ENCODE data around the gene TLX3.

The TLX3 gene

DNA sequence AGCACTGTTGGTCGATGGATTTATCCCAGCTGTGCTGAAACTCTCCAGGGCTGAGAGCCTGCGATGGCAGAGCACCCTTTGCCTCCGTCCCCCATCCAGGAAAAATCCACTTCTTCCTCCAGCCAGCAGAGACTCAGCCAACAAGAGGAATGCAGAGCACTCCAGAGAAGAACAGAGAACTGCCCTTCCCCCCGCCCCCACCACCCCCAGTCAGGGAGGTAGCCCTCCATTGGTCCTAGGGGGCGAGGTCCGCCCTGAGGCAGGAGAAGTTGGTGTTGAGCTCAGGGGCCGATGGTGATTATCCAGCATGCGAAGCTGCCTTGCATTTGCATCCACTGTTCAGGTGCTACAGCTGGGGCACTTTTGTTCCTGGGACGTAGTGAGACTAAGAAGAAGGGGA lies 9.0 kb downstream of the TLX3 start:
- H3K27me3 ChIP-seq, result peaks cover 37% of the 10 kb centered on the region
- H3K9me3 ChIP-seq, result peaks cover 44% of the 10 kb centered on the region
- H4K20me1 ChIP-seq, result no peaks in the 10 kb centered on the region
- no peak for TF ChIP-seq Cebpa-rat (IDR thresholded peaks at IDR 0.05)
- H3K27ac ChIP-seq, result no peak overlapping the region
- no peak overlapping the region for H3K4me2 ChIP-seq
- H3K4me3 ChIP-seq, result no peak overlapping the region
- H3K36me3 ChIP-seq, result no peaks in the 10 kb centered on the region
- no peak overlapping the region for H3K9ac ChIP-seq
- H3K4me1 ChIP-seq, result no peaks in the 10 kb centered on the region

DNA sequence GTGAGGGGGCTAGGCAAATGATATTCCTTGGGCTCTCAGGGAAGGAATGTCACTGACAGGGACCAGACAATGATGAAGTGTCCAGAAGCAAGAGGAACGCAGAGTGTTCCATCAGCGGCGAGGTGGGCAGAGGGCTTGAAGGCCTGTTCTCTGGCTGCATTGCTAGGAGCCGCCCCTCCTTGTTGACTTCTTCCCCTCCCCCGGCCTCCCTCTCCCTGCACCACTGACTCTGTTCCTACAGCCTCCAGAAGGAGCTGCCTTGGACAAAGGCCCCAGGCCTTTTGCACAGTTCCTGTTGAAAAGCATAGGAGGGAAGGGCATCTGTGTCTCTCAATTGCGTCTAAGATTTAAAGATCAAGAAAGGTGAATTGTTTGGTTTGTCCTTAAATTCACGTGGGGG lies 12.4 kb downstream of the TLX3 start:
- Histone ChIP-seq H3K36me3 (no peaks in the 10 kb centered on the region), H3K27ac (no peak overlapping the region), H3K4me2 (no peak overlapping the region), H3K4me1 (no peaks in the 10 kb centered on the region), H3K4me3 (no peak overlapping the region), H3K9me3 (peaks cover 10% of the 10 kb centered on the region), H4K20me1 (no peaks in the 10 kb centered on the region), H3K27me3 (peaks cover 8% of the 10 kb centered on the region; the same call in 1 of the 2 replicates), H3K9ac (no peak overlapping the region)
- TF ChIP-seq Cebpa-rat (IDR thresholded peaks at IDR 0.05), result no peak

DNA sequence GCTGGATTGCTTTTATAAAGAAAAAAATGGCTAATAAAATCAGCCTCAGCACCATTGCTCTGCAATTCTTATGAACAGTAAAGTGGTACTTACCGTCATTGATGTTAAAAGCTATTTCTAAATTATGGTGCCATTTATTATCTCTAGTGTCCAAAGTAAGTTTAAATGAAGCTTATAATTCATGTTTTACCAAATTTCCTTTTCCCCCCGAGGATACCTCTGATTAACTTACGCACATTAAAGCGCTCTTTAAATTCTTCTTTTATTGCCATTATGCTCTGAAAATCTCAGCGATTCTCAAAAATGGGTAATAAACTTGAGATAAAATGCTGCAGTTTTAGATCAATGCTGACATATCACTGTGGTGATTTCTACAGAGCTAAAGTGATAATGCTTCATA lies 13.5 kb downstream of the TLX3 start:
- Histone ChIP-seq H3K36me3 (no peaks in the 10 kb centered on the region), H3K9me3 (no peaks in the 10 kb centered on the region), H3K27ac (no peak overlapping the region), H3K27me3 (peaks cover 3% of the 10 kb centered on the region; the same call in 1 of the 2 replicates), H4K20me1 (no peaks in the 10 kb centered on the region), H3K9ac (no peak overlapping the region), H3K4me1 (no peaks in the 10 kb centered on the region), H3K4me2 (no peak overlapping the region), H3K4me3 (no peak overlapping the region)
- TF ChIP-seq Cebpa-rat (IDR thresholded peaks at IDR 0.05), result no peak

DNA sequence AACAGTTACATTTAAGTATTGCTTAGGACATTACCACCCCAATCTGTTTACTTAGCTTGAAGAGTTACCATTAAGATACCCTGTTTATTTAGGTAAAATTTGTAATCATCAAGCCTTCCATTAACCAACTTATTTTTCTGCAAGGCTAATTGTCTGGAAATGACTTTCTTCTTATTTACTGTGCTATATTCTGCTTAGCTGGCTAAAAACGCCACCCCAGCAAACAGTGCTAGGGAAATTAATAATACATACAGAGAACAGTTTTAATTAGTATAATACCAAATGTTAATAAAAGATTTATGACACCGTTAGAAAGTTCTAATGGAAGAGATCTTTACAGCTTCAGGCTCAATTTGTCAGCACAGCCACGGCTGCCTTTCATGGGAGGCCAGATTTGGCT lies 14.0 kb downstream of the TLX3 start:
- H3K36me3 ChIP-seq, result no peaks in the 10 kb centered on the region
- H3K9me3 ChIP-seq, result no peaks in the 10 kb centered on the region
- H4K20me1 ChIP-seq, result no peaks in the 10 kb centered on the region
- no peaks in the 10 kb centered on the region for H3K27me3 ChIP-seq
- H3K4me2 ChIP-seq, result no peak overlapping the region
- no peak for TF ChIP-seq Cebpa-rat (IDR thresholded peaks at IDR 0.05)
- H3K4me3 ChIP-seq, result no peak overlapping the region
- no peak overlapping the region for H3K27ac ChIP-seq
- H3K4me1 ChIP-seq, result no peaks in the 10 kb centered on the region
- no peak overlapping the region for H3K9ac ChIP-seq

DNA sequence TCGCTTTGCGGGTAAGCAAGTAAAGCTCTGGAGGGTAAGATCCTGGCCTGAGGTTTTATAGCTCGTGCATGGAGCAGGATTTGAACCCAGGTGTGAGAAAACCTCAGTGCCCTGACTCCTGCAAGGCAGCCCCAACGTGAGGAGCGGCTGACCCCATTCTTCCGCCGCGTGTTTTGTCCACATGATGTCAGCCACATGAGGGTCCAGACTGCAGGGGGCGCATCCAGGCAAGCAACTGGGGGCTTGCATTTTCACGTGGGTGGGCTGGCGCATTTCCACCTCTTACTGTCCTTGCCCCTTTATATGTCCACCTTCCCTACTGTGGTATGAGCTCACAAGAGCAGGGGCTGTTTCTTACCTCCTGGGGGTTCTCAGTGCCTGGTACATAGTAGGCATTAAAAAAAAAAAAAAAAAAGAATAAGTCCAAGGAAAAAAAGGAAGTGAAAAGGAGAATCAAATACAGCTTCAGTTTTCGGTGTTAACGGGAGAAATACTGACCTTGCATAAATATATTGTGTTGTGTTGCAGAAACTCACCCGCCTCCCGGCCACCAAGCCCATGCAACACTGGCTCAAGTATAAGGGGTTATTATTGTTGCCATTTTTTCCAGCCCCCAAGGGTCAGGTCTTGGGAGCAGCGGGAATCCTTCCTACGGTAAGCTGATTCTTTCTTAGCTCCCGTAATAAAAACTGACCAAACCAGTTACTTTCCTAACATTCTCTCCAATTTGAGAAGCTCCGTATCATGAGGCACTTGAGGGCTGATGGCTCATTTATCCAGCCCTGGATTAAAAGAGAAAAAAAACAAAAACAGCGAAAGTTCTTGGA lies 15.0 kb downstream of the TLX3 start:
- Histone ChIP-seq H3K4me2 (no peak overlapping the region), H3K27ac (no peak overlapping the region), H3K27me3 (no peaks in the 10 kb centered on the region), H3K4me1 (no peaks in the 10 kb centered on the region), H3K36me3 (no peaks in the 10 kb centered on the region), H3K9ac (no peak overlapping the region), H3K9me3 (no peaks in the 10 kb centered on the region), H3K4me3 (no peak overlapping the region), H4K20me1 (no peaks in the 10 kb centered on the region)
- no peak for TF ChIP-seq Cebpa-rat (IDR thresholded peaks at IDR 0.05)

DNA sequence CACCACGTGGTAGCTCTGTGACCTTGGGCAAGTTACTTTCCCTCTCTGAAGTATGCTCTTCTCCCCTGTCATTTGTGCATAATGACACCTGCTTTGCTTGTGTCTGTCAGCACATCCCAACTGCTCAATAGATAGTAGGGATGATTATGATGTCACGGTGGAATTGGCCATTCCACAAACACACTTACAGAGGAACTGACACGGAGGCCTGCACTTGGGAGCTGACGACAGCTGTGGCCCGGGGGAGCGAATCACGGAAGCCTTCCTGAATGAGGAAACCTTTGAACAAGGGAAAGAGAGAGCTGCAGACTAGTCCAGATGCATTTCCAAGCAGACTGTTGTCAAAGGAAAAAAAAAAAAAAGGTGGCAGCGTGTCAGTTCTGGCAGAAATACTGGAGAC lies 21.0 kb downstream of the TLX3 start:
- TF ChIP-seq Cebpa-rat (IDR thresholded peaks at IDR 0.05), result no peak
- Histone ChIP-seq H3K27me3 (no peaks in the 10 kb centered on the region), H3K27ac (no peak overlapping the region)

DNA sequence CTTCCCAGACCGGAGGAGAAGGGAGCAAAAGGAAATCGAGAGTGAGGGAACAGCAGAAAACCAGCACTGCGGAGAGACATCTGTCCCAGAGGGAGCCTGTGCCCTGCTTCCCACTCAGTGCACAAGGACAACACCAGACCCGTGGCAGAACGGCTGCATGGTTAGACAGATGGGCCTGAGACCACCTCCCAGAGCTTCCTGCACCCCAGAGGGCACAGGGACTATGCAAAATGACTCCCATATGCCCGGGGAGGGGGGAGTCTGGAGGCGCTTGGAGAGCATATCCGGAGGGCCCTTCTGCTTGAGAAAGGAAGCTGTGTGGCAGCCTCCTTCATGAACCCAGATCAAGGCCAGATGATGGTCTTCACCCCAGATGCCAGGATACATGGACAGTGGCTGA lies 26.6 kb downstream of the TLX3 start:
- Histone ChIP-seq H3K4me2 (no peak overlapping the region), H3K9ac (no peak overlapping the region), H3K4me1 (no peaks in the 10 kb centered on the region), H4K20me1 (no peaks in the 10 kb centered on the region), H3K36me3 (no peaks in the 10 kb centered on the region), H3K9me3 (no peaks in the 10 kb centered on the region), H3K27ac (no peak overlapping the region), H3K4me3 (no peak overlapping the region), H3K27me3 (peaks cover 16% of the 10 kb centered on the region)
- TF ChIP-seq Cebpa-rat (IDR thresholded peaks at IDR 0.05), result no peak

More for the DNA sequence above, 21.0 kb downstream of the TLX3 start:
- Histone ChIP-seq H3K9me3 (no peaks in the 10 kb centered on the region), H3K4me3 (no peak overlapping the region), H3K4me1 (no peaks in the 10 kb centered on the region), H3K4me2 (no peak overlapping the region), H3K9ac (no peak overlapping the region), H3K36me3 (no peaks in the 10 kb centered on the region), H4K20me1 (no peaks in the 10 kb centered on the region)

DNA sequence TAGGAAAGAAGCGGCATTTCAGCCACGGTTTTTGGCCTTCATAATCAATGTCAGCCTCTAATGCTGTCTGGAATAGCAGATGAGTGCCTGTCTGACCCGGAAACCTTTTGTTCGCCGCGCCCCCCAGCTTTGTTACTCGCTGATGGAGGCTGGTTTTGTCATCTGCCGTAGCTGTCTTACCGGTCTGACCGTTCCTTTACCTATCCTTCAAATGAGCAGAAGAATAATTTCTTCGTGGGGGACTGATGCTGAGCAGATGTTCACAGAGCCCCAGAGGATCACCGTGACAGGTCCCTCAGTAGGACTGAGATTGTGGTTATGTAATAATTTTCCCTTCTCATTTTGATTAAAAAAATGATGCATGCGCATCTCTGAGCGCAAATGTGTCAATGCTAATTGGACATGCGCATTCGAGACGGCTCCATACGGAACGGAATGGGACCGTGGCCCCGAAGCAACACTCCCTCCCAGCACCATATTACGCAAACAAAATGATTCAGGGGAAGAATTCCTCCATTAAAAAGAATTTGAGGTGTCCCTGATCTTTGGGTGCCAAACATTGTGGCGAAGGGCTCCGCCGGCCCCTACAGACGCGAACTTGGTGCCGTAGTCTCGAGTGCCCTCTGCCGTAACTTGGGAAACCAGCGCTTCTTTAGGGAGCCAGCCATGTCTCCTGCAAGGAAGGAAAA lies 27.6 kb downstream of the TLX3 start:
- no peaks in the 10 kb centered on the region for H4K20me1 ChIP-seq
- H3K4me1 ChIP-seq, result no peaks in the 10 kb centered on the region
- no peaks in the 10 kb centered on the region for H3K9me3 ChIP-seq
- H3K27ac ChIP-seq, result no peak overlapping the region
- H3K4me3 ChIP-seq, result no peak overlapping the region
- no peaks in the 10 kb centered on the region for H3K36me3 ChIP-seq
- no peak overlapping the region for H3K4me2 ChIP-seq
- no peak for TF ChIP-seq Cebpa-rat (IDR thresholded peaks at IDR 0.05)
- H3K9ac ChIP-seq, result no peak overlapping the region
- H3K27me3 ChIP-seq, result peaks cover 16% of the 10 kb centered on the region

DNA sequence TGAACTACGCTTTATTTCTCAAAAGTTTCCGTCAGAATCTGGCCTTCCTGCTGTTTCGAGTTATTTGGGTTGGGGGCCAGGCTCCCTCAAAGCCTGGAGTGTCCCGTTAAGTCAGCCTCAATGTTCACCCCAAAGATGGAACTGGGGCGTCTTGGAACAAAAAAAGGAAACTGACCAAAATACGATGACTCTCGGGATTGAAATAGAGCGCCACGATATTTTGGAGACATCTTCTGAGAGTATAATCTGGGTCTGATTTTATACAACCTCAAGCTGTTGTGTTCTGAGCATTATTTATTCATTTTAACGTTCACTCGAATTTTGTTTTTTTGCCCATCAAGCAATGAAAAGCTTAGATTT lies 28.1 kb downstream of the TLX3 start:
- peaks cover 16% of the 10 kb centered on the region for H3K27me3 ChIP-seq
- H3K4me1 ChIP-seq, result no peaks in the 10 kb centered on the region
- H4K20me1 ChIP-seq, result no peaks in the 10 kb centered on the region
- no peak overlapping the region for H3K9ac ChIP-seq
- H3K4me2 ChIP-seq, result no peak overlapping the region
- no peaks in the 10 kb centered on the region for H3K36me3 ChIP-seq
- no peak overlapping the region for H3K27ac ChIP-seq
- no peak overlapping the region for H3K4me3 ChIP-seq
- TF ChIP-seq Cebpa-rat (IDR thresholded peaks at IDR 0.05), result no peak
- H3K9me3 ChIP-seq, result no peaks in the 10 kb centered on the region

DNA sequence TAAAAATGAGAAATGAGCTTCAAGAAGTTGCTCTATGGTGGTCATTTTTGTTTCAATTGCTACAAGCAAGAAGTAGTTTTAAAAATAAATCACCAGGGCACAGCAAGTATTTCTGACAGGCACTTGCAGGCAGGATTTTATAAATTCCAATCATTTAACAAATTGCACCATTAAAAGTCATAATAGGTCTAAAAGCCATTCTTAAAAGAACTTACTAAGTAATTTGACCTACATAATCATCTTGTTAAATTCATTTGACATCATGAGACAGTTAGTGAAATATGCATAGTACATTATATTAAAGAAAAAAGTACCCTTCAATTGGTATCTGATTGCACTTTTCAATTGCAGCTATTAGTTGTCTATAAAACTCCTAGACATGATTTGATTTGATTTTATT lies 31.0 kb downstream of the TLX3 start:
- Histone ChIP-seq H3K4me3 (no peak overlapping the region), H3K36me3 (no peaks in the 10 kb centered on the region), H3K4me1 (no peaks in the 10 kb centered on the region), H3K9me3 (no peaks in the 10 kb centered on the region), H4K20me1 (no peaks in the 10 kb centered on the region), H3K4me2 (no peak overlapping the region), H3K9ac (no peak overlapping the region), H3K27ac (no peak overlapping the region), H3K27me3 (peaks cover 16% of the 10 kb centered on the region)
- TF ChIP-seq Cebpa-rat (IDR thresholded peaks at IDR 0.05), result no peak
